ENCODE data around the gene FXYD2. TPM values are rescaled to one million over a fixed set of nuclear protein-coding genes. Genes with fewer than 3 reads are reported as not detected.

Gene FXYD2
- total and polyA plus RNA-seq, 4 donors = 1.1 to 4.7 (median 1.5) TPM; not detected in 1

DNA sequence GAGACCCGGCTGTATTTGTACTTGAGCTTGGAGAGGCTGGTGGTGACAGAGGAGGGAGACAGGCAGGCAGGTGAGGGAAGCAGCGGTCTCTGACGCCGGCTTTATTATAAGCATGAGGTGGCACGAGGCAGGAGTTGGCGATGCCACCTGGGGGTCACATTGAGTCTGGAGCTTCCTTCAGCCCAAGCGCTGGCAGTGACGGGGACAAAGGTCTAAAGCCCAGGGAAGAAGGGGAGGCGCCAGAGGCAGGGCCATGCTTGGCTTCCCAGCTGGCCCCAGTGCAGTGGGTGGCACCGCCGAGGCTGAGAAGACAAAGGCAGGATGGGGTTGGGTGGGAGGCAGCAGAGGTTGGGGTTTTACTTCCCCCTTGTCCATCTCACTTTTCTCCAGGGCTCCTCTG lies 4.5 kb downstream of the FXYD2 start:
- no peaks in the 10 kb centered on the region for H3K36me3 ChIP-seq (ENCODE audit: control insufficient read depth in 1 of 2, insufficient read depth in 2 of 2, low read length in 1 of 2)

GRCh38 chr11:117819096-117820040 lies 5.2 kb downstream of the FXYD2 start:
- Histone ChIP-seq H3K4me1 (ENCODE audit: control insufficient read depth in 1 of 2, insufficient read depth in 2 of 2, low read length in 2 of 2) (no peaks in the 10 kb centered on the region), H3K36me3 (ENCODE audit: control insufficient read depth in 1 of 2, insufficient read depth in 2 of 2, low read length in 1 of 2) (no peaks in the 10 kb centered on the region), H3K27ac (ENCODE audit: low read depth in 1 of 2, low read length in 2 of 2) (no peak overlapping the region), H3K4me3 (ENCODE audit: low read length in 2 of 2) (no peak overlapping the region), H3K9me3 (ENCODE audit: control insufficient read depth, low read length) (no peaks in the 10 kb centered on the region), H3K27me3 (ENCODE audit: control insufficient read depth in 1 of 2, insufficient read depth in 2 of 2, low read length in 1 of 2) (no peaks in the 10 kb centered on the region)
- intact Hi-C loops (cut with DNase I) = loop anchor here (5.0 kb wide), 1 partner anchor 392 kb away; no protein-coding TSS in a partner anchor
- ATAC-seq (ENCODE audit: low FRiP score) = peak; percentile 27
- peak in 1 of 2 donors; percentile 76 for DNase-seq
- 69 to 74% methylated on average over 10 of the region's 10 CpGs for whole genome bisulfite sequencing, 2 donors

More for the DNA sequence above, 4.5 kb downstream of the FXYD2 start:
- intact Hi-C loops (cut with DNase I) = no loop called here
- 86 to 95% methylated on average over 11 of the region's 11 CpGs for WGBS, 2 donors
- ATAC-seq (ENCODE audit: low FRiP score) = no peak
- no peak for DNase-seq
- Histone ChIP-seq H3K4me3 (ENCODE audit: low read length in 2 of 2) (no peak overlapping the region), H3K4me1 (ENCODE audit: control insufficient read depth in 1 of 2, insufficient read depth in 2 of 2, low read length in 2 of 2) (no peaks in the 10 kb centered on the region), H3K27ac (ENCODE audit: low read depth in 1 of 2, low read length in 2 of 2) (no peak overlapping the region), H3K9me3 (ENCODE audit: control insufficient read depth, low read length) (no peaks in the 10 kb centered on the region), H3K27me3 (ENCODE audit: control insufficient read depth in 1 of 2, insufficient read depth in 2 of 2, low read length in 1 of 2) (no peaks in the 10 kb centered on the region)

- intact Hi-C loops (cut with DNase I) = loop anchor here (5.0 kb wide), 1 partner anchor 391 kb away; no protein-coding TSS in a partner anchor
- Histone ChIP-seq H3K9me3 (ENCODE audit: control insufficient read depth, low read length) (no peaks in the 10 kb centered on the region), H3K4me1 (ENCODE audit: control insufficient read depth in 1 of 2, insufficient read depth in 2 of 2, low read length in 2 of 2) (no peaks in the 10 kb centered on the region), H3K36me3 (ENCODE audit: control insufficient read depth in 1 of 2, insufficient read depth in 2 of 2, low read length in 1 of 2) (no peaks in the 10 kb centered on the region), H3K27ac (ENCODE audit: low read depth in 1 of 2, low read length in 2 of 2) (no peak overlapping the region), H3K27me3 (ENCODE audit: control insufficient read depth in 1 of 2, insufficient read depth in 2 of 2, low read length in 1 of 2) (no peaks in the 10 kb centered on the region), H3K4me3 (ENCODE audit: low read length in 2 of 2) (no peak overlapping the region)
- WGBS, 2 donors = 65 to 67% methylated on average over 9 of the region's 9 CpGs
- ATAC-seq (ENCODE audit: low FRiP score) = no peak
- DNase-seq = peak in 1 of 2 donors; percentile 40
Observed at GRCh38 chr11:117818041-117818873, 6.3 kb downstream of the FXYD2 start.

GRCh38 chr11:117817368-117818040 lies 7.0 kb downstream of the FXYD2 start:
- Histone ChIP-seq H3K27ac (ENCODE audit: low read depth in 1 of 2, low read length in 2 of 2) (no peak overlapping the region), H3K4me1 (ENCODE audit: control insufficient read depth in 1 of 2, insufficient read depth in 2 of 2, low read length in 2 of 2) (no peaks in the 10 kb centered on the region), H3K36me3 (ENCODE audit: control insufficient read depth in 1 of 2, insufficient read depth in 2 of 2, low read length in 1 of 2) (no peaks in the 10 kb centered on the region), H3K9me3 (ENCODE audit: control insufficient read depth, low read length) (no peaks in the 10 kb centered on the region), H3K27me3 (ENCODE audit: control insufficient read depth in 1 of 2, insufficient read depth in 2 of 2, low read length in 1 of 2) (no peaks in the 10 kb centered on the region), H3K4me3 (ENCODE audit: low read length in 2 of 2) (no peak overlapping the region)
- peak; percentile 89 to 93 for DNase-seq
- intact Hi-C loops (cut with DNase I) = loop anchor here (5.0 kb wide), 1 partner anchor 390 kb away; no protein-coding TSS in a partner anchor
- WGBS, 2 donors = 19 to 21% methylated on average over 19 of the region's 19 CpGs
- ATAC-seq (ENCODE audit: low FRiP score) = peak; percentile 87

DNA sequence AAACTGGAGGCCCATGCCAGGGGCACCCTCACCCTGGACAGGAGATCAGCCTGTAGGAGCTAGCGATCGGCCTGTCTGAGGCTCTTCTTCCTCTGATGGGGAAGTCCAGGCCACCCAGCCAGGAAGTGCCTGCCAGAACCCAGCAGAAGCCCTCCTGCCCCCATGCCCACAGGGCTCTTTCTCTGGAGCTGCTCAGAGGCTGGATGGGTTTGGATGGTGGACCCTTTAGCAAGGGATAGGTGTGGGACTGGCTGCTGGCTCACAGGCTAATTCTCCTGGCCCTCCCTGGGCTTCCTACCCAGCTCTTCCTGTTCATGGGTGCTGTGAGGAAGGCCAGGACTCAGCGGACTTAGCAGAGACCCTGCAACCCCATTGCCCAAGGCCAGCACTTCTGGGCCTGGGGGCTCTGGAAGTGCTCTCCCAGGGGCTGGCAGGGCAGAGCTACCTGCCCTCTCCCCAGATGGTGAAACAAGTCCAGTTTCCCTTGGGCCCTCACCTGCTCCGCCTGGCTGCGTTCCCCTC lies 7.6 kb downstream of the FXYD2 start:
- Histone ChIP-seq H3K36me3 (ENCODE audit: control insufficient read depth in 1 of 2, insufficient read depth in 2 of 2, low read length in 1 of 2) (no peaks in the 10 kb centered on the region), H3K27me3 (ENCODE audit: control insufficient read depth in 1 of 2, insufficient read depth in 2 of 2, low read length in 1 of 2) (no peaks in the 10 kb centered on the region), H3K4me3 (ENCODE audit: low read length in 2 of 2) (no peak overlapping the region), H3K4me1 (ENCODE audit: control insufficient read depth in 1 of 2, insufficient read depth in 2 of 2, low read length in 2 of 2) (no peaks in the 10 kb centered on the region), H3K27ac (ENCODE audit: low read depth in 1 of 2, low read length in 2 of 2) (no peak overlapping the region), H3K9me3 (ENCODE audit: control insufficient read depth, low read length) (no peaks in the 10 kb centered on the region)
- no peak for ATAC-seq (ENCODE audit: low FRiP score)
- peak in 1 of 2 donors; percentile 67 for DNase-seq
- intact Hi-C loops (cut with DNase I) = loop anchor here (5.0 kb wide), 1 partner anchor 390 kb away; no protein-coding TSS in a partner anchor
- 93 to 97% methylated on average over 5 of the region's 5 CpGs for WGBS, 2 donors

DNA sequence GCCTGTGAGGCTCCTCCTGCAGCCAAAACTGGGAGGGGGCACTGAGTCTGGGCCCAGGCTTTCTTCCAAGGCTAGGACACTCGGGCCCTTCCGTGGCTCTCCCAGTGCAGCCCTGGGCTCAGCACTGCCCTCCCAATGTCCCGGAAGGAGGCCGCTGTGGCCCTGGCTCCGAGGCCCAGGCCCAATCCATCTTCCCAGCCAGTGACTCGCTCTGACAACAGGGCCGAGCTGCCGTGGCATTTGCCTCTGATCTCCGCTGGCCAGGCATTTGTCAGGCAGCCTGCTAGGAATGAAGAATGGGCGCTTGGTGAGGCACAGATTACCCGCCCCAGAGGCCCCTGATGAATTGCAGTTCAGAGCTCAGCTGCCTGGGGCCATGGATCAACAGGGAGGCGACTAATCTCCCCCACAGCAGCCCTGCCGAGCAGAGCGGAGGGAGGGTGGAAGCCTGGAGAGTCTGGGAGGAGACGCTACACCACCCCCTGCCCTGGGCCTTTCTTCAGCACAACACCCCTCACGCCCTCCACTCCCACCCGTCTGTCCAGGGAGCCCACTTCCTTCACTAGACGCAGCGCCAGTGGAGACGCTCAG lies 8.3 kb downstream of the FXYD2 start:
- intact Hi-C loops (cut with DNase I) = loop anchor here (5.0 kb wide), 1 partner anchor 389 kb away; no protein-coding TSS in a partner anchor
- Histone ChIP-seq H3K27ac (ENCODE audit: low read depth in 1 of 2, low read length in 2 of 2) (no peak overlapping the region), H3K27me3 (ENCODE audit: control insufficient read depth in 1 of 2, insufficient read depth in 2 of 2, low read length in 1 of 2) (no peaks in the 10 kb centered on the region), H3K4me3 (ENCODE audit: low read length in 2 of 2) (no peak overlapping the region), H3K36me3 (ENCODE audit: control insufficient read depth in 1 of 2, insufficient read depth in 2 of 2, low read length in 1 of 2) (no peaks in the 10 kb centered on the region), H3K4me1 (ENCODE audit: control insufficient read depth in 1 of 2, insufficient read depth in 2 of 2, low read length in 2 of 2) (no peaks in the 10 kb centered on the region), H3K9me3 (ENCODE audit: control insufficient read depth, low read length) (no peaks in the 10 kb centered on the region)
- 71 to 76% methylated on average over 20 of the region's 20 CpGs for WGBS, 2 donors
- ATAC-seq (ENCODE audit: low FRiP score) (peak; percentile 34), DNase-seq (peak in 1 of 2 donors; percentile 58)

DNA sequence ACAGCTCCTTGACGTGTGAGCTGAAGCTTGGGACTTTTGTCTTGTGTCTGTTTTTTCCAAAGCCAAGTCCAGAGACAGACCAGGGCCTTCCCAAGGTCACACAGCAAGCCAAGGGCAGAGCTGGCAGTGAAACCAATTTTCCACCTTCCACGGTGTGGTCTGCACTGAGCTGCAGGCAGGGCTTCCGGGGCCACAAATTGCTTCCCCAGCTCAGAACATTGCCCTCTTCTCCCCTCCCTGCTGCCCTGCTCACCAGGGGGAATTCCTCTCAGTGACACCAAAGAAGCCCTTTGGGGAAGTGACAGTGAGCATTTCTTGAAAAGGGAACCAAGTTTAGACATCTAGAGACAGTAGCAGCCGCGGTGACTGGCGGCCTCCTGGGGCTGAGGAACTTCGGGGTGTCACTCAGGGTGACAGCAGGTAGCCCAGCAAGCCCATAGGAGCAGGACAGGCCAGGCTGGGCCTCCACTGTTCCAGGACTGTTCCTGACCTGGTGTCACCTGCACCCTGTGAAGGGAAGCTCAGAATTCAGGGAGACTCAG lies 9.2 kb downstream of the FXYD2 start:
- H3K4me3 ChIP-seq (ENCODE audit: low read length in 2 of 2) = no peak overlapping the region
- no peaks in the 10 kb centered on the region for H3K4me1 ChIP-seq (ENCODE audit: control insufficient read depth in 1 of 2, insufficient read depth in 2 of 2, low read length in 2 of 2)
- no peaks in the 10 kb centered on the region for H3K9me3 ChIP-seq (ENCODE audit: control insufficient read depth, low read length)
- no peaks in the 10 kb centered on the region for H3K36me3 ChIP-seq (ENCODE audit: control insufficient read depth in 1 of 2, insufficient read depth in 2 of 2, low read length in 1 of 2)
- no peaks in the 10 kb centered on the region for H3K27me3 ChIP-seq (ENCODE audit: control insufficient read depth in 1 of 2, insufficient read depth in 2 of 2, low read length in 1 of 2)
- intact Hi-C loops (cut with DNase I) = loop anchor here (5.0 kb wide), 1 partner anchor 388 kb away; no protein-coding TSS in a partner anchor
- 78 to 79% methylated on average over 7 of the region's 7 CpGs for WGBS, 2 donors
- DNase-seq (peak in 1 of 2 donors; percentile 75), ATAC-seq (ENCODE audit: low FRiP score) (peak; percentile 4)
- no peak overlapping the region for H3K27ac ChIP-seq (ENCODE audit: low read depth in 1 of 2, low read length in 2 of 2)

All from aorta (tissue), 5 donors.